Osteoblast (primary cell): ENCODE results near the gene RBP7. TPM values are rescaled to one million over a fixed set of nuclear protein-coding genes. Genes with fewer than 3 reads are reported as not detected.
"Not testable (repeated sequence)": the region's sequence is repeated elsewhere in the genome, so short reads cannot be mapped to it uniquely, and the experiment has no call there.

Experiments
- DNase-seq: peaks from one replicate; pipeline ENCODE4 v3.0.0; 2011; ENCODE audit warnings: low spot score, mixed read lengths; ENCODE audit not compliant: insufficient read length; ENCODE audit errors: missing footprints
- H2AFZ ChIP-seq: 2 replicates; pipeline ENCODE4 v1.6.0; 2011; ENCODE audit warnings: mild to moderate bottlenecking, low read length
- H3K27ac ChIP-seq: 2 replicates; pipeline ENCODE4 v1.5.1; 2011; ENCODE audit warnings: mild to moderate bottlenecking, low read depth, low read length, moderate library complexity
- H3K27me3 ChIP-seq: 2 replicates; pipeline ENCODE4 v1.6.0; 2012; ENCODE audit warnings: mild to moderate bottlenecking, control low read depth, inconsistent platforms, low read length, moderate library complexity; ENCODE audit not compliant: insufficient read depth
- H3K36me3 ChIP-seq: 2 replicates; pipeline ENCODE4 v1.5.1; 2011; ENCODE audit warnings: mild to moderate bottlenecking, low read length, control low read depth, moderate library complexity; ENCODE audit not compliant: insufficient read depth
- H3K4me1 ChIP-seq: 2 replicates; pipeline ENCODE4 v1.5.1; 2011; ENCODE audit warnings: mild to moderate bottlenecking, low read length, control low read depth, moderate library complexity; ENCODE audit not compliant: insufficient read depth
- H3K4me2 ChIP-seq: 2 replicates; pipeline ENCODE4 v1.6.0; 2011; ENCODE audit warnings: mild to moderate bottlenecking, low read length; ENCODE audit not compliant: insufficient read depth
- H3K4me3 ChIP-seq: fragments of 200-600 bp; sonication (generic); 3 replicates; pipeline ENCODE4 v1.5.1; 2012; ENCODE audit warnings: mild to moderate bottlenecking, low read length, inconsistent platforms; ENCODE audit not compliant: insufficient read depth
- H3K79me2 ChIP-seq: 2 replicates; pipeline ENCODE4 v1.6.0; 2012; ENCODE audit warnings: mild to moderate bottlenecking, low read length, control low read depth, inconsistent platforms; ENCODE audit not compliant: insufficient read depth
- H3K9me3 ChIP-seq: 2 replicates; pipeline ENCODE4 v1.5.1; 2011; ENCODE audit warnings: low read depth, low read length, control low read depth
- H4K20me1 ChIP-seq: 2 replicates; pipeline ENCODE4 v1.6.0; 2012; ENCODE audit warnings: mild to moderate bottlenecking, low read length, control low read depth; ENCODE audit not compliant: insufficient read depth
- total RNA-seq: library from RNA; depleted of rRNA; stranded (reverse); fragments of >200 nt; gene quantifications from 2 replicates; pipeline ENCODE4 v1.2.3, GENCODE V29; 2012
- TF ChIP-seq, protein P1 (sequence below): IDR thresholded peaks from 2 replicates; pipeline ENCODE4 v1.5.1; 2011; ENCODE audit warnings: mild to moderate bottlenecking, low read depth, low read length, moderate library complexity; ENCODE audit errors: extremely low read depth

The RBP7 gene
- total RNA-seq, 1 donor = not detected

DNA sequence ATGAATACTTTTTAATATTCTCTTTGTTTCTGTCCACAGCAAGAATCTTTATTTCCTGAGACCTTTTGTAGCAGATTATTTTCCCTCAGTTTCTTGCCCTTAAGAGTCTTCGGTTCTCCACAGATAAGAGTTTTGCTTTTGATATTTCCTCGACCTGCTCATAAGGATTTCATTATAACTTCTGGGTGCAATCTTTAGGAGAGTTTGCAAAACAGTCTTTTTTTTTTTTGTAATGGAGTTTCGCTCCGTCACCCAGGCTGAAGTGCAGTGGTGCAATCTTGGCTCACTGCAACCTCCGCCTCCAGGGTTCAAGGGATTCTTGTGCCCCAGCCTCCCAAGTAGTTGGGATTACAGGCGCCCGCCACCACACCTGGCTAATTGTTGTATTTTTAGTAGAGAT lies 25.6 kb downstream of the RBP7 start:
- Histone ChIP-seq H3K27me3 (no peaks in the 10 kb centered on the region), H3K9me3 (no peaks in the 10 kb centered on the region), H3K36me3 (no peaks in the 10 kb centered on the region), H3K4me1 (no peaks in the 10 kb centered on the region), H4K20me1 (no peaks in the 10 kb centered on the region), H3K79me2 (no peaks in the 10 kb centered on the region), H3K27ac (no peak overlapping the region), H3K4me3 (no peak overlapping the region), H3K4me2 (no peak overlapping the region), H2AFZ (no peak overlapping the region)
- DNase-seq = no peak
- TF ChIP-seq, protein P1, sequence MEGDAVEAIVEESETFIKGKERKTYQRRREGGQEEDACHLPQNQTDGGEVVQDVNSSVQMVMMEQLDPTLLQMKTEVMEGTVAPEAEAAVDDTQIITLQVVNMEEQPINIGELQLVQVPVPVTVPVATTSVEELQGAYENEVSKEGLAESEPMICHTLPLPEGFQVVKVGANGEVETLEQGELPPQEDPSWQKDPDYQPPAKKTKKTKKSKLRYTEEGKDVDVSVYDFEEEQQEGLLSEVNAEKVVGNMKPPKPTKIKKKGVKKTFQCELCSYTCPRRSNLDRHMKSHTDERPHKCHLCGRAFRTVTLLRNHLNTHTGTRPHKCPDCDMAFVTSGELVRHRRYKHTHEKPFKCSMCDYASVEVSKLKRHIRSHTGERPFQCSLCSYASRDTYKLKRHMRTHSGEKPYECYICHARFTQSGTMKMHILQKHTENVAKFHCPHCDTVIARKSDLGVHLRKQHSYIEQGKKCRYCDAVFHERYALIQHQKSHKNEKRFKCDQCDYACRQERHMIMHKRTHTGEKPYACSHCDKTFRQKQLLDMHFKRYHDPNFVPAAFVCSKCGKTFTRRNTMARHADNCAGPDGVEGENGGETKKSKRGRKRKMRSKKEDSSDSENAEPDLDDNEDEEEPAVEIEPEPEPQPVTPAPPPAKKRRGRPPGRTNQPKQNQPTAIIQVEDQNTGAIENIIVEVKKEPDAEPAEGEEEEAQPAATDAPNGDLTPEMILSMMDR = no peak

DNA sequence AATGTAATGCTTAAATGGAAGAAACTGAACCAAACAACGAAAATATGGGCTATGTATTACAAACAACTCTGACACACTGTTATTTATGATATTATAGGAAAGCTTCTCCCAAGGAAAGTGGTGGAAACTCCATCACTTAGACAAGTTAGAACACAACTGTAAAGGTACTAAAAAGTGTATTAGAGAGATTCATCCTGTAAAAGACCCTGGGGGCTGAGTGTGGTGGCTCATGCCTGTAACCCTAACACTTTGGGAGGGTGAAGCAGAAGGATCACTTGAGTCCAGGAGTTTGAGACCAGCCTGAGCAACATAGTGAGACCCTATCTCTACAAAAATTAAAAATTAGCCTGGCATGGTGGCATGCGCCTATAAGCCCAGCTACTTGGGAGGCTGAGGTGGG lies 28.3 kb downstream of the RBP7 start:
- TF ChIP-seq, protein P1 = no peak
- no peaks in the 10 kb centered on the region for H3K4me1 ChIP-seq
- H3K36me3 ChIP-seq = no peaks in the 10 kb centered on the region
- no peaks in the 10 kb centered on the region for H3K79me2 ChIP-seq
- DNase-seq = no peak
- H3K27me3 ChIP-seq = no peaks in the 10 kb centered on the region
- H4K20me1 ChIP-seq = no peaks in the 10 kb centered on the region
- no peak overlapping the region for H3K27ac ChIP-seq
- H3K4me3 ChIP-seq = no peak overlapping the region
- no peak overlapping the region for H3K4me2 ChIP-seq
- H2AFZ ChIP-seq = no peak overlapping the region
- H3K9me3 ChIP-seq = no peaks in the 10 kb centered on the region

DNA sequence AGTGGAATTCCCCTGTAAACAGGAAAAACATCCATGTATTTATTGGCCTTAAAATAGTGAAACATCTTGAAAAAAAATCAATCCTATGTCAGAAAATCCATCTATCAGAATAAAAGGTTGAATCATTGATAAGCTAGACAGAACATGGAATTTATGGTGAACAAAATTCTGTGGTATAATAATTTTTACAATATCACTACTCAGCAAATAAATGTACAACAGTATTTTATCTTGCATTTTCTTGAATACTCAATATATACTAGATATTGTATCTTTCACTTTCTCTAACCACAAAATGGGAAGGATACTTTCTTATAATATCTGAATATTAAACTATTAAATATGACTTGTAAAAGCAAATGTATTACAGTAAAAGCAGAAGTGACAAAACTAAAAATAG lies 30.0 kb downstream of the RBP7 start:
- no peaks in the 10 kb centered on the region for H3K9me3 ChIP-seq
- H2AFZ ChIP-seq = no peak overlapping the region
- no peaks in the 10 kb centered on the region for H3K36me3 ChIP-seq
- peaks cover 8% of the 10 kb centered on the region for H3K4me1 ChIP-seq
- no peak overlapping the region for H3K4me2 ChIP-seq
- no peak overlapping the region for H3K4me3 ChIP-seq
- H3K27ac ChIP-seq = no peak overlapping the region
- H3K79me2 ChIP-seq = no peaks in the 10 kb centered on the region
- TF ChIP-seq, protein P1 = no peak
- DNase-seq = no peak
- H4K20me1 ChIP-seq = no peaks in the 10 kb centered on the region
- no peaks in the 10 kb centered on the region for H3K27me3 ChIP-seq

DNA sequence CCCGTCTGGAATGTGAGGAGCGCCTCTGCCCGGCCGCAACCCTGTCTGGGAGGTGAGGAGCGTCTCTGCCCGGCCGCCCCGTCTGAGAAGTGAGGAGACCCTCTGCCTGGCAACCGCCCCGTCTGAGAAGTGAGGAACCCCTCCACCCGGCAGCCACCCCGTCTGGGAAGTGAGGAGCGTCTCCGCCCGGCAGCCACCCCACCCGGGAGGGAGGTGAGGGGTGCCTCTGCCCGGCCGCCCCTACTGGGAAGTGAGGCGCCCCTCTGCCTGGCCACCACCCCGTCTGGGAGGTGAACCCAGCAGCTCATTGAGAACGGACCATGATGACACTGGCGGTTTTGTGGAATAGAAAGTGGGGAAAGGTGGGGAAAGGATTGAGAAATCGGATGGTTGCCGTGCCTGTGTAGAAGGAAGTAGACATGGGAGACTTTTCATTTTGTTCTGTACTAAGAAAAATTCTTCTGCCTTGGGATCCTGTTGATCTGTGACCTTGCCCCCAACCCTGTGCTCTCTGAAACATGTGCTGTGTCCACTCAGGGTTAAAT lies 32.0 kb downstream of the RBP7 start:
- H3K27ac ChIP-seq, H3K4me2 ChIP-seq, H3K4me3 ChIP-seq, H3K27me3 ChIP-seq, H3K36me3 ChIP-seq, H2AFZ ChIP-seq, H3K9me3 ChIP-seq, H4K20me1 ChIP-seq, DNase-seq: not testable (repeated sequence)
- H3K4me1 ChIP-seq = peaks cover 16% of the 10 kb centered on the region
- H3K79me2 ChIP-seq = peaks cover 11% of the 10 kb centered on the region
